GM10266 (cell line): ENCODE measurements around the gene NDOR1.

Experiments used
- DNase-seq: peaks from one replicate; pipeline ENCODE4 v3.0.0; 2012; ENCODE audit errors: extremely low spot score
- CTCF ChIP-seq: IDR thresholded peaks from 2 replicates; pipeline ENCODE4 v1.5.1; 2012; ENCODE audit warnings: mild to moderate bottlenecking, low read depth; ENCODE audit not compliant: control insufficient read depth, insufficient read depth; ENCODE audit errors: missing control alignments

The NDOR1 gene

GRCh38 chr9:137168904-137169856, 36.3 kb upstream of the NDOR1 start:
- no peak for TF ChIP-seq CTCF

GRCh38 chr9:137169896-137170358, 35.6 kb upstream of the NDOR1 start, which contains the start of gene LRRC26:
Gene LRRC26, minus strand, starts transcription at chr9:137170051. Its CDS starts 108 bp downstream, at chr9:137169943.
- no peak for TF ChIP-seq CTCF
- DNase-seq, result no peak

More at GRCh38 chr9:137168904-137169856, 36.3 kb upstream of the NDOR1 start:
- peak; percentile 82 for DNase-seq

GRCh38 chr9:137170486-137171148, 34.9 kb upstream of the NDOR1 start:
- TF ChIP-seq CTCF, result no peak
- DNase-seq, result no peak

GRCh38 chr9:137171149-137171900, 34.2 kb upstream of the NDOR1 start:
- no peak for DNase-seq
- no peak for TF ChIP-seq CTCF

GRCh38 chr9:137172901-137173795, 32.4 kb upstream of the NDOR1 start:
- TF ChIP-seq CTCF, result no peak
- peak; percentile 34 for DNase-seq

- no peak for TF ChIP-seq CTCF
- peak; percentile 29 for DNase-seq
Observed at GRCh38 chr9:137173796-137174664, 31.5 kb upstream of the NDOR1 start.
